Mesothelial cell of epicardium (in vitro differentiated cells): ENCODE results near the gene PIP4K2C. TPM values are rescaled to one million over a fixed set of nuclear protein-coding genes. Genes with fewer than 3 reads are reported as not detected.
A peak's percentile ranks its signal among the peaks of the same experiment; 100 is the strongest.

ENCODE experiments used
- DNase-seq, 2 experiments: peaks; one replicate each; pipeline ENCODE4 v3.0.0; 2021; ENCODE audit warnings: low spot score in 2 of 2; ENCODE audit not compliant: unreplicated experiment in 2 of 2
- H3K27ac Mint-ChIP-seq: 2 replicates; pipeline ENCODE4 v1.8.0; 2021; ENCODE audit warnings: mixed read lengths
- H3K27me3 Mint-ChIP-seq: 2 replicates; pipeline ENCODE4 v1.8.0; 2021; ENCODE audit warnings: low read depth, mixed read lengths
- H3K36me3 Mint-ChIP-seq: 2 replicates; pipeline ENCODE4 v1.8.0; 2021; ENCODE audit warnings: mixed read lengths
- H3K4me1 Mint-ChIP-seq: 2 replicates; pipeline ENCODE4 v1.8.0; 2021; ENCODE audit warnings: mixed read lengths
- H3K4me3 Mint-ChIP-seq: 2 replicates; pipeline ENCODE4 v1.8.0; 2021; ENCODE audit warnings: mild to moderate bottlenecking, moderate library complexity, mixed read lengths
- H3K9me3 Mint-ChIP-seq: 2 replicates; pipeline ENCODE4 v1.8.0; 2021; ENCODE audit warnings: mixed read lengths
- total RNA-seq: library from RNA; stranded (reverse); gene quantifications from 3 replicates; pipeline ENCODE4 v1.2.1, GENCODE V29; 2021
- TF ChIP-seq, protein P1 (sequence below): fragments of 200-600 bp; sonication (generic); IDR thresholded peaks from one replicate; pipeline ENCODE4 v1.5.0; 2021; ENCODE audit warnings: antibody characterized with exemption; ENCODE audit not compliant: unreplicated experiment

The PIP4K2C gene
- total RNA-seq, 1 donor from 2014 or later = 24.2 TPM

GRCh38 chr12:57628280-57629191 is 37.5 kb downstream of the PIP4K2C start:
- Mint-ChIP-seq H3K27me3 (peaks cover 98% of the 10 kb centered on the region), H3K9me3 (no peaks in the 10 kb centered on the region), H3K36me3 (peaks cover 4% of the 10 kb centered on the region), H3K4me1 (peaks cover 3% of the 10 kb centered on the region), H3K4me3 (no peak overlapping the region), H3K27ac (no peak overlapping the region)
- DNase-seq = peak in 1 of 2 experiments; percentile 27
- TF ChIP-seq, protein P1, sequence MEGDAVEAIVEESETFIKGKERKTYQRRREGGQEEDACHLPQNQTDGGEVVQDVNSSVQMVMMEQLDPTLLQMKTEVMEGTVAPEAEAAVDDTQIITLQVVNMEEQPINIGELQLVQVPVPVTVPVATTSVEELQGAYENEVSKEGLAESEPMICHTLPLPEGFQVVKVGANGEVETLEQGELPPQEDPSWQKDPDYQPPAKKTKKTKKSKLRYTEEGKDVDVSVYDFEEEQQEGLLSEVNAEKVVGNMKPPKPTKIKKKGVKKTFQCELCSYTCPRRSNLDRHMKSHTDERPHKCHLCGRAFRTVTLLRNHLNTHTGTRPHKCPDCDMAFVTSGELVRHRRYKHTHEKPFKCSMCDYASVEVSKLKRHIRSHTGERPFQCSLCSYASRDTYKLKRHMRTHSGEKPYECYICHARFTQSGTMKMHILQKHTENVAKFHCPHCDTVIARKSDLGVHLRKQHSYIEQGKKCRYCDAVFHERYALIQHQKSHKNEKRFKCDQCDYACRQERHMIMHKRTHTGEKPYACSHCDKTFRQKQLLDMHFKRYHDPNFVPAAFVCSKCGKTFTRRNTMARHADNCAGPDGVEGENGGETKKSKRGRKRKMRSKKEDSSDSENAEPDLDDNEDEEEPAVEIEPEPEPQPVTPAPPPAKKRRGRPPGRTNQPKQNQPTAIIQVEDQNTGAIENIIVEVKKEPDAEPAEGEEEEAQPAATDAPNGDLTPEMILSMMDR = no peak

DNA sequence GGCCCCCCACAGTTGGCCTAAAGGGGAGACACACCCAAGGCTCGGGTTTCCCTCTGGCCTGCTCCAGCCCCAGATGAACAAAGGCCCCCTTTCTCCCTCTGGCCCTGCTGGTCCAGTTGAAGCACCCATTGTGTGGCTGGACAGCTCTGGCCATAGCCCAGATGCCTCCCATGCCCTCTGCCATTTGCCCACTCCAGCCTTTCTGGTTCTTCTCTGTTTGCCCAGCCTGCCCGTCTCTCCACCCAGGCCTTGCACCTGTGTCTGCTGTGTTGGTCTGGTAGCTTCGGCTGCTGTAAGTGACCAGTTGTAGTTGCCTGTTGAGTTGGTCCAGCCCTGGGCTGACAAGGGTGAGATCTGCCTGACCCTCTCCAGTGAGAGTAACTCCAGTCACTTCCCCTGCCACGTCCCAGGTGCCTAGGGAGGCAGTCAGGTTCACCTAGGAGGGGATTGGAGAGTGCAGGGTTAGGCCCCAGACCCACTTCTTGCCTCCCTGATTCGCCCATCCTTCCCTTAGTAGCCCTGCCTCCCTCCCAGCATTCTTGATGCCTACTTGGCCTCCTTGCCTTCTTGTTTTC is 39.0 kb downstream of the PIP4K2C start:
- peaks cover 96% of the 10 kb centered on the region for H3K27me3 Mint-ChIP-seq
- H3K4me1 Mint-ChIP-seq = peaks cover 3% of the 10 kb centered on the region
- peaks cover 1% of the 10 kb centered on the region for H3K36me3 Mint-ChIP-seq
- no peaks in the 10 kb centered on the region for H3K9me3 Mint-ChIP-seq
- no peak overlapping the region for H3K27ac Mint-ChIP-seq
- no peak overlapping the region for H3K4me3 Mint-ChIP-seq
- TF ChIP-seq, protein P1 = no peak
- no peak for DNase-seq

DNA sequence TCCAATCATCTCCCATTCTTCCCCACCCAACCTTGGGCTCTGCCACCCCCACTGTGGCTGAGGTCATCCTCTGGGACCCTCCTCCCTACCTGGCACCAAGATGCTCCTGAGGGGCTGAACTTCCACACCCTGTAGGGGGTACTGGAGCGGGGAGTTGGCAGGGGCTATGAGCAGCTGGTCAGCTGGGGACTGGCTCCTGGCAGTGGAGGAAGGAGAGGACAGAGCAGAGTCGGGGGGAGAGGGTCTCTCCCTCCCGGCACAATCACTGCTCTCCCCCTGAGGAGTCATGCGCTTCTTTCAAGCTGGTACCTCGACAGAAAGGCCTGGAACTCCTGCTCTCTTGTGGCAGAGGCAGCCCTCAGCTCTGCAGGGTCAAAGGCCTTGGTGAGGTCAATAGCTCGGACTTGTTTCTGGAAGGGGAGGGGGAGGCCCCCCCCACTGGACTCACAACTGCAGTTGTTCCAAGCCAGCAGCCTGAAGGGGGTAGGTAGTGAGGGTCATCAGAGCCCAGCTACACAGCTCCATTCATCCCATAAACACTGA is 40.0 kb downstream of the PIP4K2C start:
- Mint-ChIP-seq H3K9me3 (no peaks in the 10 kb centered on the region), H3K36me3 (no peaks in the 10 kb centered on the region), H3K4me3 (no peak overlapping the region), H3K27ac (no peak overlapping the region), H3K27me3 (peaks cover 94% of the 10 kb centered on the region), H3K4me1 (peaks cover 3% of the 10 kb centered on the region)
- DNase-seq = no peak
- TF ChIP-seq, protein P1 = no peak

GRCh38 chr12:57631566-57632072 is 40.6 kb downstream of the PIP4K2C start:
- H3K27me3 Mint-ChIP-seq = peaks cover 87% of the 10 kb centered on the region

More at GRCh38 chr12:57631566-57632072, 40.6 kb downstream of the PIP4K2C start:
- TF ChIP-seq, protein P1 = no peak
- no peaks in the 10 kb centered on the region for H3K36me3 Mint-ChIP-seq
- no peaks in the 10 kb centered on the region for H3K9me3 Mint-ChIP-seq
- peaks cover 3% of the 10 kb centered on the region for H3K4me1 Mint-ChIP-seq
- H3K4me3 Mint-ChIP-seq = peak overlapping the region; percentile 38
- no peak overlapping the region for H3K27ac Mint-ChIP-seq
- DNase-seq = no peak
